ENCODE data around the gene SLC1A4. TPM values are rescaled to one million over a fixed set of nuclear protein-coding genes. Genes with fewer than 3 reads are reported as not detected.

Gene SLC1A4
- total RNA-seq, 1 experiment from 2014 or later: 22.9 TPM

- no peaks in the 10 kb centered on the region for H3K9me3 Mint-ChIP-seq (ENCODE audit: low read depth, unreplicated experiment)
- no peak overlapping the region for H3K27ac Mint-ChIP-seq (ENCODE audit: unreplicated experiment)
- peaks cover 23% of the 10 kb centered on the region for H3K36me3 Mint-ChIP-seq (ENCODE audit: insufficient read depth, unreplicated experiment)
- intact Hi-C loops (cut with micrococcal nuclease; ENCODE audit: unreplicated experiment): no loop called here
- TF ChIP-seq, protein P1, sequence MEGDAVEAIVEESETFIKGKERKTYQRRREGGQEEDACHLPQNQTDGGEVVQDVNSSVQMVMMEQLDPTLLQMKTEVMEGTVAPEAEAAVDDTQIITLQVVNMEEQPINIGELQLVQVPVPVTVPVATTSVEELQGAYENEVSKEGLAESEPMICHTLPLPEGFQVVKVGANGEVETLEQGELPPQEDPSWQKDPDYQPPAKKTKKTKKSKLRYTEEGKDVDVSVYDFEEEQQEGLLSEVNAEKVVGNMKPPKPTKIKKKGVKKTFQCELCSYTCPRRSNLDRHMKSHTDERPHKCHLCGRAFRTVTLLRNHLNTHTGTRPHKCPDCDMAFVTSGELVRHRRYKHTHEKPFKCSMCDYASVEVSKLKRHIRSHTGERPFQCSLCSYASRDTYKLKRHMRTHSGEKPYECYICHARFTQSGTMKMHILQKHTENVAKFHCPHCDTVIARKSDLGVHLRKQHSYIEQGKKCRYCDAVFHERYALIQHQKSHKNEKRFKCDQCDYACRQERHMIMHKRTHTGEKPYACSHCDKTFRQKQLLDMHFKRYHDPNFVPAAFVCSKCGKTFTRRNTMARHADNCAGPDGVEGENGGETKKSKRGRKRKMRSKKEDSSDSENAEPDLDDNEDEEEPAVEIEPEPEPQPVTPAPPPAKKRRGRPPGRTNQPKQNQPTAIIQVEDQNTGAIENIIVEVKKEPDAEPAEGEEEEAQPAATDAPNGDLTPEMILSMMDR (IDR thresholded peaks at IDR 0.05; ENCODE audit: unreplicated experiment): no peak
- no peak for DNase-seq
- no TSS peak for BruUV-seq (replicated peaks)
- H3K27me3 Mint-ChIP-seq (ENCODE audit: unreplicated experiment): no peaks in the 10 kb centered on the region
- CTCF ChIA-PET: no interaction called here
- peaks cover 21% of the 10 kb centered on the region for H3K4me1 Mint-ChIP-seq (ENCODE audit: low read depth, unreplicated experiment)
- H3K4me3 Mint-ChIP-seq (ENCODE audit: low read depth, unreplicated experiment): no peak overlapping the region
These were observed 72.1 kb downstream of the SLC1A4 start for GRCh38 chr2:65061146-65061909.

- Mint-ChIP-seq H3K4me1 (ENCODE audit: low read depth, unreplicated experiment) (peaks cover 18% of the 10 kb centered on the region), H3K27ac (ENCODE audit: unreplicated experiment) (no peak overlapping the region), H3K36me3 (ENCODE audit: insufficient read depth, unreplicated experiment) (peaks cover 17% of the 10 kb centered on the region), H3K9me3 (ENCODE audit: low read depth, unreplicated experiment) (no peaks in the 10 kb centered on the region), H3K4me3 (ENCODE audit: low read depth, unreplicated experiment) (no peak overlapping the region), H3K27me3 (ENCODE audit: unreplicated experiment) (no peaks in the 10 kb centered on the region)
- CTCF ChIA-PET: interaction anchor here (0.5 to 0.6 kb wide), 2 partner anchors 33 to 87 kb away, joined by 3 to 4 read pairs; no protein-coding TSS in a partner anchor
- TF ChIP-seq, protein P1 (IDR thresholded peaks at IDR 0.05; ENCODE audit: unreplicated experiment): no peak
- DNase-seq: no peak
- intact Hi-C loops (cut with micrococcal nuclease; ENCODE audit: unreplicated experiment): no loop called here
- no TSS peak for BruUV-seq (replicated peaks)
These were observed 72.7 kb downstream of the SLC1A4 start for GRCh38 chr2:65061910-65062339.

DNA sequence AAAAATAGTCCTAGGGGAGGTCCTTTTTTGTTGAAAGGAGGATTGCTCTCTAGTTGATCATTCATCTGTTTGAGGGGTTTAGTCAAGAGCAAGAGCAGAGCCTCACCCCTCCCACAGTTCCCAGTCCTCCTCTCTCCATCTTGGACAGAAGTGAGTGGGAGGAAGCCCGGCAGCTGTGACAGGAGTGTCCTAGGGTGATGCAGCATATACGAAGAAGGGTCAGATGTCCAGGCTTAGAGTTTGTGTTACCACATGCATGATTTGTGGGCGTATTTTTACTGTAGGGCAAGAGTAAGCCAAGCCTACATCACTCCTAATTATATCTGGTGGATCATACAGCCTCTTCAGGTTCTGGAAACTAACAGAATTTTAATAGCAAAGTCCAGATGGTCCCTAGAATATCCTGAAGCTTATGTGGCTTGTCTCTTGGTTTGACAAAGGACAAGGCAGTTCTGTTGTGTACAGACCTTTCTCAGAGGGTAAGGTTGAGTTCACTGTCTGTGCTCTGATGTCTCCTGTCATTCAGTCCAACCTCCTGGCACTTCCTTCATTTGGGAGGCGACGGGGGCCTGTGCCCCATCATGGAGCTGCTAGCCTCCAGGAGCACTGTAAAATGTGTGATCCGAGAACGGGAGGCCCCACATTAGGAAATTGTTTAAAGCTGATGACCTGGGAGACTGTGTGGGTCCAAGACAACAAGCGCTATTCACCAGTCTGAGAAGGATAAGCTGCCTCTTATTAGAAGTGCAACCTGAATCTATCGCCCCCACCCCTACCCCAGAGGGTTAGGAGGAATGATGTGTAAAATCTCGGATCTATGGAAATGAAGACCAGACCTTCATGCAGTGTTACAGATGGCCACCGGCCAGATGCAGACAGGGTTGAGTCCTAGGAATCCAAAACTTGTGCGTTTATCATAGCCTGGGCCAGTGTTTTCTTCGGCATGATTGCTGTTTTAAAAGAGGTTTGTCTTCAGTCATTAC lies 73.9 kb downstream of the SLC1A4 start:
- H3K27me3 Mint-ChIP-seq (ENCODE audit: unreplicated experiment): no peaks in the 10 kb centered on the region
- H3K4me1 Mint-ChIP-seq (ENCODE audit: low read depth, unreplicated experiment): peaks cover 8% of the 10 kb centered on the region

More for the DNA sequence above, 73.9 kb downstream of the SLC1A4 start:
- CTCF ChIA-PET: interaction anchor here (0.6 kb wide), 1 partner anchor 102 kb away, joined by 4 read pairs; no protein-coding TSS in a partner anchor
- intact Hi-C loops (cut with micrococcal nuclease; ENCODE audit: unreplicated experiment): no loop called here
- TF ChIP-seq, protein P1 (IDR thresholded peaks at IDR 0.05; ENCODE audit: unreplicated experiment): no peak
- Mint-ChIP-seq H3K4me3 (ENCODE audit: low read depth, unreplicated experiment) (no peak overlapping the region), H3K9me3 (ENCODE audit: low read depth, unreplicated experiment) (no peaks in the 10 kb centered on the region), H3K36me3 (ENCODE audit: insufficient read depth, unreplicated experiment) (peaks cover 10% of the 10 kb centered on the region), H3K27ac (ENCODE audit: unreplicated experiment) (no peak overlapping the region)
- no TSS peak for BruUV-seq (replicated peaks)
- DNase-seq: no peak
